ENCODE results near the gene PRDX5.

GRCh38 chr11:64355078-64355940 lies 37.4 kb downstream of the PRDX5 start:
- peak; percentile 54 to 79 (median 75) for TF ChIP-seq CTCF (IDR thresholded peaks at IDR 0.05)
- TF ChIP-seq POLR2A (IDR thresholded peaks at IDR 0.05) = no peak

Measured in uterus (tissue), 2 donors.